Measurements from ENCODE around the gene RIPOR1.

GRCh38 chr16:67580202-67580601 lies 51.6 kb downstream of the RIPOR1 start:
- TF ChIP-seq CTCF (IDR thresholded peaks at IDR 0.05; ENCODE audit: insufficient read depth, low read length, poor library complexity, severe bottlenecking) (no peak), EZH2phosphoT487 (conservative IDR thresholded peaks at IDR 0.05; ENCODE audit: low read length) (no peak)

All from SU-DHL-6 (cell line).